Fibroblast of mammary gland (primary cell): ENCODE data around the gene ATP6V0E1.
A peak's percentile ranks its signal among the peaks of the same experiment; 100 is the strongest.

ENCODE experiments used
- DNase-seq: peaks from one replicate; pipeline ENCODE4 v3.0.0-alpha.2; 2010; ENCODE audit warnings: low read depth
- H3K4me3 ChIP-seq: 2 replicates; pipeline ENCODE4 v1.5.1; 2011; ENCODE audit warnings: low read depth, mild to moderate bottlenecking, low read length, moderate library complexity; ENCODE audit not compliant: control insufficient read depth
- TF ChIP-seq, protein P1 (sequence below): conservative IDR thresholded peaks from 2 replicates; pipeline ENCODE4 v1.5.1; 2011; ENCODE audit warnings: low read depth, low read length, inconsistent platforms; ENCODE audit not compliant: control insufficient read depth, insufficient read depth

Gene ATP6V0E1

DNA sequence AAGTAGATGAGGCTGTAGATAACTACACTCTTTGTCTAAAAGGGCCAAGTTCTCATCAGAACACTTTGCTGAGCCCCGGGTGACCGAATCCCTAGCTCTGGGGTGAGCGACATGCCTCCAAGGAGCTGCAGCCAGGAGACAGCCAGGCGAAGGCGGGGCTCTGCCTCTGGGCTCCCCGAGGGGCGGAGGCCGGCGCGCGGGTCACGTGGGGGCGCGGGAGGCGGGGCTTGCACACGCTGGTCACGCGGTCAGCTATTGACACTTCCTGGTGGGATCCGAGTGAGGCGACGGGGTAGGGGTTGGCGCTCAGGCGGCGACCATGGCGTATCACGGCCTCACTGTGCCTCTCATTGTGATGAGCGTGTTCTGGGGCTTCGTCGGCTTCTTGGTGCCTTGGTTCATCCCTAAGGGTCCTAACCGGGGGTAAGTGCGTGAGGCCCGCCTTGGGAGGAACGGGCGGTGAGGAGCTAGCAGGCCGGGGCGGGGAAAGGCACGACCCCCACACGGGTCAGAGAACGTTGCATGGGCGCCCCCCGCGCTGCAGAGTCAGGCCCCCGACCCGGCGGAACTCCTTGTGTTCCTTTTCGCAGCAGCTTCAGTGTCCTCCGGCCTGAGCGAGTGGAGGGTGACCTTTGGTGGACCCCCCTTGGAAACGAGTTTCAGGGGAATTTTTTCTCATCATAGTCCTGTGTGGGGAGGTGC, at the start of gene ATP6V0E1:
TSS of gene ATP6V0E1 (plus strand) at position 230 of the 702 bp plus-strand sequence. CDS start at position 320, 90 bp downstream.
- peak within 1 kb of the TSS; percentile 92 for H3K4me3 ChIP-seq
- DNase-seq = peak; percentile 88
- TF ChIP-seq, protein P1, sequence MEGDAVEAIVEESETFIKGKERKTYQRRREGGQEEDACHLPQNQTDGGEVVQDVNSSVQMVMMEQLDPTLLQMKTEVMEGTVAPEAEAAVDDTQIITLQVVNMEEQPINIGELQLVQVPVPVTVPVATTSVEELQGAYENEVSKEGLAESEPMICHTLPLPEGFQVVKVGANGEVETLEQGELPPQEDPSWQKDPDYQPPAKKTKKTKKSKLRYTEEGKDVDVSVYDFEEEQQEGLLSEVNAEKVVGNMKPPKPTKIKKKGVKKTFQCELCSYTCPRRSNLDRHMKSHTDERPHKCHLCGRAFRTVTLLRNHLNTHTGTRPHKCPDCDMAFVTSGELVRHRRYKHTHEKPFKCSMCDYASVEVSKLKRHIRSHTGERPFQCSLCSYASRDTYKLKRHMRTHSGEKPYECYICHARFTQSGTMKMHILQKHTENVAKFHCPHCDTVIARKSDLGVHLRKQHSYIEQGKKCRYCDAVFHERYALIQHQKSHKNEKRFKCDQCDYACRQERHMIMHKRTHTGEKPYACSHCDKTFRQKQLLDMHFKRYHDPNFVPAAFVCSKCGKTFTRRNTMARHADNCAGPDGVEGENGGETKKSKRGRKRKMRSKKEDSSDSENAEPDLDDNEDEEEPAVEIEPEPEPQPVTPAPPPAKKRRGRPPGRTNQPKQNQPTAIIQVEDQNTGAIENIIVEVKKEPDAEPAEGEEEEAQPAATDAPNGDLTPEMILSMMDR = no peak

DNA sequence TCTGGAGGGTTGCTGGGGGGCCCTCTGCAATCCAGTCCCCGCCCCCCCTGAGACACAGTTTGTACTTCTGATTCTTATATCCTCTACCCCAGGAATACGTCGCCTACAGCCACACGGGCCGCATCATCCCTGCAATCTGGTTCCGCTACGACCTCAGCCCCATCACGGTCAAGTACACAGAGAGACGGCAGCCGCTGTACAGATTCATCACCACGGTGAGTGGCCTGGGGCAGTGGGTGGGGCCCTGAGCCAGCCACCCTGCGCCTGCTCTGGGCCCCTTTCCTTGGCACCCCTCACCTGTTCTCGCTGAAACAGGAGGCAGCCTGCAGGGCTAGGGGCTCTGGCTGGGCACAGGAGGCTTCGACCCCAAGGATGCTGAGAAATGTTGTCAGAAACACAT, 48.5 kb upstream of the ATP6V0E1 start:
- H3K4me3 ChIP-seq = no peak overlapping the region
- no peak for DNase-seq
- TF ChIP-seq, protein P1 = no peak

DNA sequence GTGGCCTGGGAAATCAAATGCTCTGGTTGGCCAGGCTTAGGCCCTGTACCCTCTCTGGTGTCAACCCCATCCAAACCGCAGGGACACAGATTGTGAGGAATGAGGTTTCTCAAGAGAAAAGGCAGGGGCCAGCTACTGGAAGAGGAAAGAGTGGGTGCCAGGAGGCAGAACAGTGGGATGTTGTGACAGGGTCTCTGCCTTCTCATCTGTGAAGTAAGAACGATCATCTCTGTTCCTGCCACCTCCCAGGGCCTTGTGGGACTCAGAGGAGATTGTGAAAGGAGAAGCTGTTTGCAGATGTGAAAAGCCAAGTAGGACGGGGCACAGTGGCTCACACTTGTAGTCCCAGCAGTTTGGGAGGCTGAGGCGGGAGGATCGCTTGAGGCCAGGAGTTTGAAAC, 47.2 kb upstream of the ATP6V0E1 start:
- no peak overlapping the region for H3K4me3 ChIP-seq
- no peak for DNase-seq
- TF ChIP-seq, protein P1 = no peak

DNA sequence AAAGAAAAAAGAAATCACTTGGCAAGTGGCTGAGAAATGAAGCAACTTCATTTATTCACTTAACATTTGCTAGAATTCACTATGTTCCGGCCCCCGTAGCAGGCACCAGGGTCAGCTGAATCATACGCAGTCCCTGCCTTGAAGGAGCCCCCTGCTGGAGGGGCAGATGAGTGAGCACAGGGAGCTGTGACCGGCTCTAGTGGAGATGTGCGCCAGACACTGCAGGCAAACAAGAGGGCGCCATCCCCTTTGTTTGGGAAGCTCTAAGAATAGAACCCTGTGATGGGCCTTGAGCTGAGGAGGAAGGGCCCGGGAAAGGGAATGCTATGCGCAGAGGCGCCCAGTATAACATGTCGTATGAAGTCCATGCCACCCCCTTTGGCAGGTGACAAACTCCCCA, 44.5 kb upstream of the ATP6V0E1 start:
- TF ChIP-seq, protein P1 = peak; percentile 35
- H3K4me3 ChIP-seq = no peak overlapping the region
- DNase-seq = peak; percentile 40

DNA sequence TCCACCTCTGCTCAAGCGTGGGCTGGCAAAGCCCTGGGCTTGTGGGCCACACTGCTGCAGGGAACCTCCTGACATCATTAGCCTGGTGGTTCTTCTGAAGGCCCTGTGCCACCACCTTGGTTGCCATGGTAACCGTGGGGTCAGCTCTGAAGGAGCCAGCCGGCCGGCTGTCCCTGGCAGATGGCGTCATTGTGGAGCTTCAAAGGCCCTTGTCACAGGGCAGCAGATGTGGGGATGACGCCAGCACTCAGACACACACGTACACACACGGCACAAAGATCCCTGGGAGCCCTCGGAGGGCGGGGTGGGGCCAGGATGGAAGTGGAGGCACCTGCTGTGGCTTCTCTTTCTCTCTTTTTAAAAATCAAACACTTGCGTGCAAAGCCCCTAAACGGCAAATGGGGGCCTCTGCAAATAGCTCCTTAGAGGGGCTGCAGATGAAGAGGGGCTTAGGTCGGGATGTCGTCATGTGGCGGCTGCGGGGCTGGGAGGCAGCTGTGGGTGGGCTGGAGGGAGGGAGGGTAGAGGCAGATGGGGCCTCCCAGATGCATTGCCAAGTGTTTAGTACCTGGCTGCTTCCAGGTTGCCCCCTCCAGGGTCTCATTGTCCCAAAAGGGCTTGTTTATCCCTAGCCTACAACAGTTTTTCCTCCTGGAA, 43.8 kb upstream of the ATP6V0E1 start:
- no peak for DNase-seq
- no peak overlapping the region for H3K4me3 ChIP-seq
- TF ChIP-seq, protein P1 = no peak

DNA sequence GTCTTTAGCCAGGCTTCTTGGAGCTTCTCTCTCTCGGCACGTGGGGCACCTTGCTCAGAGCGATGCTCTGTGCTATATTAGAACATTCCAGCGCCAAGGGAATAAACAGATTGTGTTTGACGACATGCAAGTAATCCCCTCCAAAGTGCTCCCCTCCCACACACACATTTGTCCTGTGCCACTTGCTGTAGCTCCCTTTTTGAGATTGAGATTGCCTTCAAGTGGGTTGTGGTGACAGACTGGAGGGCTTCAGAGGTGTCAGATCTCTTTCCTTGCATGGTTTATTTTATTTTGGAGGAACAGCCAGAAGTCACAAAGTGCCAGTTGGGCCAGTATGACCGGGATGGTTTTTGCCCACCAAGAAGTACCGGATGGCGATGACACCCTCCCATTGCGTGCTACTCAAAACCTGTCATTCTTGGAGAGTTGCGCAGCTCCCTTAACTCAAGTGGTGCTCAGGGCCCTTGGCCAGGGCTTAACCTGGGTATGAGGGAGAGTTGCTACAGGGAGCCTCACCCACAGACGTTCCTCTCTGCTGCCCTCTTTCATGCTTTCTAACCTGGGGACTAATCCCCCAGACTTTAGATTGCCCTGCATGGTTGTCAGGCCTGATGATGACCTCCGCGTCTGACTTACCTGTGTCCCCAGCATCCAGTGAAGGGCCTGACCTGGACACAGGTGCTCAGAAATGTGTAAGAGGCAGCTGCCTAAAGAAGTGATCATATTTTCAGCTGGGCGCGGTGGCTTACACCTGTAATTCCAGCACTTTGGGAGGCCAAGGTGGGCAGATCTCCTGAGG, 43.1 kb upstream of the ATP6V0E1 start:
- no peak for DNase-seq
- H3K4me3 ChIP-seq = no peak overlapping the region
- TF ChIP-seq, protein P1 = no peak
